Activated naive CD4-positive, alpha-beta T cell treated with anti-CD3 and anti-CD28 coated beads, Interleukin-2, amount 10 ng/mL, durations not matched to agents 7 days and 5 days (primary cell): ENCODE results near the gene UNC5B.
"Not testable (repeated sequence)": the region's sequence is repeated elsewhere in the genome, so short reads cannot be mapped to it uniquely, and the experiment has no call there.

ENCODE experiments used
- CTCF ChIA-PET: fragments of 350-600 bp; sonication (Branson Sonifier 250); formaldehyde crosslinking; loops from one replicate; lab custom pipeline; 2021; ENCODE audit warnings: antibody characterized with exemption; lab: Charles Lee
- DNase-seq: peaks from one replicate; pipeline ENCODE4 v3.0.0-alpha.2; 2020
- H3K27ac Mint-ChIP-seq: one replicate; pipeline ENCODE4 v1.8.0; 2021; ENCODE audit warnings: mild to moderate bottlenecking, moderate library complexity, mixed read lengths
- H3K27me3 Mint-ChIP-seq: one replicate; pipeline ENCODE4 v1.8.0; 2021; ENCODE audit warnings: mild to moderate bottlenecking, mixed read lengths
- H3K36me3 Mint-ChIP-seq: one replicate; pipeline ENCODE4 v1.8.0; 2021; ENCODE audit warnings: mixed read lengths
- H3K4me1 Mint-ChIP-seq: one replicate; pipeline ENCODE4 v1.8.0; 2021; ENCODE audit warnings: mixed read lengths
- H3K4me3 Mint-ChIP-seq: one replicate; pipeline ENCODE4 v1.8.0; 2021; ENCODE audit warnings: mild to moderate bottlenecking, moderate library complexity, mixed read lengths
- H3K9me3 Mint-ChIP-seq: one replicate; pipeline ENCODE4 v1.8.0; 2021; ENCODE audit warnings: mixed read lengths

UNC5B gene

GRCh38 chr10:71293446-71294084 is 81.2 kb downstream of the UNC5B start:
- Mint-ChIP-seq H3K4me3 (no peak overlapping the region), H3K36me3 (no peaks in the 10 kb centered on the region), H3K27ac (no peak overlapping the region), H3K27me3 (peaks cover 7% of the 10 kb centered on the region), H3K9me3 (no peaks in the 10 kb centered on the region), H3K4me1 (no peaks in the 10 kb centered on the region)
- no peak for DNase-seq
- CTCF ChIA-PET, result no interaction called here

DNA sequence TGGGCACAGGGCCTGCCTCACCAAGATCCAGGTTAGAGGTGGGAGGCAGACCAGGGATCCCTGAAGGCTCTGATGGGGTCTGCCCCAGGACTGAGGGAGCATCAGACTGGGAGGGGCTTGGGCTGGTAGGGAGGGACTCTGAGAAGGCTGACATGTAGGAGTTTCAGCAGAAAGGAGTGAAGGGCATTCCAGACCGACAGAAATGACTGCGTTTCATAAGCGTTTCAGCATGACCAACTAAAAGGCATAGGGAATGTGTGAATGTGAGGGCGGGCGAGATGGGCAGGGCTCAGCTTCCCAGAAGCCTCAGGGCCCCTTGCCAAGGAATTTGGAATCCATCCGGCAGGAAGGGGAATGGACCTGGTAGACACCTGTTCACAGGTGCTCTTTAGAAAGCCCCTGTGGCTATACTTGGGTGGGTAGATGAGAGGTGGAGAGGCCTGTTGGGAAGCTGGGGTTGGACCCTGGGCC is 81.8 kb downstream of the UNC5B start:
- H3K36me3 Mint-ChIP-seq, result no peaks in the 10 kb centered on the region
- CTCF ChIA-PET, result no interaction called here
- H3K4me3 Mint-ChIP-seq, result no peak overlapping the region
- no peak overlapping the region for H3K27ac Mint-ChIP-seq
- H3K27me3 Mint-ChIP-seq, result peaks cover 12% of the 10 kb centered on the region
- H3K4me1 Mint-ChIP-seq, result no peaks in the 10 kb centered on the region
- H3K9me3 Mint-ChIP-seq, result no peaks in the 10 kb centered on the region
- no peak for DNase-seq

DNA sequence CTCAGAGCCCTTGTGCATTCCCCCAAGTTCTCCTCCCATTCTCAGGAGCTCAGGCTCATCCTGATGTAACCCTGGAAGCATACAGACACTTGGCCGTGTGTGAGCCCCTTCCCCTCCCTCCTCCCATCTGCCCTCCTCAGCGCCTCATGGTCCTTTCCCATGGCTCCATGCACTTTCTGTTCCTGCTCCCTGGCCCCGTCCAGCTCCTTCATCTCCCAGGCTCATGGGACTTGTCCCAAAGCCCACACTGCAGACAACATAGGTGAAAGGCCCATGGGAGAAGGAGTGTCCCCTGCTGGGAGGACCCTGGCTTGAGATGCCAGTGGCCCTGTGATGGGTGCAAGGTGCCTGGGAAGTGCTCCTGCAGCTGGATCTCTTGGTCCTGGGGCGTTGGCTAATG is 82.5 kb downstream of the UNC5B start:
- Mint-ChIP-seq H3K4me1 (no peaks in the 10 kb centered on the region), H3K27ac (no peak overlapping the region), H3K9me3 (no peaks in the 10 kb centered on the region), H3K4me3 (no peak overlapping the region), H3K27me3 (peaks cover 20% of the 10 kb centered on the region), H3K36me3 (no peaks in the 10 kb centered on the region)
- CTCF ChIA-PET, result interaction anchor here (1.7 kb wide), 1 partner anchor 25 kb away, joined by 4 read pairs; no protein-coding TSS in a partner anchor
- DNase-seq, result no peak

DNA sequence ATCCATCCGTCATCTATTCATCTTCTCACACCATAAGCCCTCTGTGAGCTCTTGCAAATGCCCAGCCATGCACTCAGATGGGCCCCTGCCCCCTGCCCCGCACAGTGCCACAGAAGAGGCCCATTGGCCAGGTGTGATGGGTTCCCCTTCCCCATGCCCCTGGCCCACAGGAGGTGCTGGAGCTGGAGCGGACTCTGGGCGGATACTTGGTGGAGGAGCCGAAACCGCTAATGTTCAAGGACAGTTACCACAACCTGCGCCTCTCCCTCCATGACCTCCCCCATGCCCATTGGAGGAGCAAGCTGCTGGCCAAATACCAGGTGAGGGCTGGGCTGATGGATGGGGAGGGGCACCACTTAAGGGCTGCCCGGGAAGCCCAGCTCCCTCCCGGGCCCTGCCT is 83.3 kb downstream of the UNC5B start:
- DNase-seq, result no peak
- H3K36me3 Mint-ChIP-seq, result no peaks in the 10 kb centered on the region
- peaks cover 27% of the 10 kb centered on the region for H3K27me3 Mint-ChIP-seq
- H3K4me3 Mint-ChIP-seq, result no peak overlapping the region
- H3K27ac Mint-ChIP-seq, result no peak overlapping the region
- H3K9me3 Mint-ChIP-seq, result no peaks in the 10 kb centered on the region
- CTCF ChIA-PET, result interaction anchor here (1.7 kb wide), 1 partner anchor 26 kb away, joined by 4 read pairs; no protein-coding TSS in a partner anchor
- no peaks in the 10 kb centered on the region for H3K4me1 Mint-ChIP-seq

DNA sequence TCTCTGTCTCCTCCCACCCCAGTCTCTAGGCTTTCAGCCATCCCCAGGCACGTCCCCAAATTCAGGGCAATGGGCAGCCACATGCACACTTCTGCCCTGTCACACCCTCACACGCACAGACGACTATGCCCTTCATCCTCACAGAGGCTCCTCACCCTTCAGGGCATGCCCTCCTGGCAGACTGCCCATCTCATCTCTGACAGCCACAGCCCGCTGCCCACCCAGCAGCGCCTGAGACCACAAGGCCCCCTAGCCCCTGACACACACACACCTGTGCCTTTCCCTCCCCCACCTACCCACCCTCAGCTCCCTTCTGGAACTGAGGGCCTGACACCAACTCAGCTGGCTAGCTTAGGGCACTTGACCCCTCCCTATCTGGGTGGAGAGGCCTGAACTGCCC is 83.7 kb downstream of the UNC5B start:
- H3K4me3 Mint-ChIP-seq, result no peak overlapping the region
- H3K36me3 Mint-ChIP-seq, result no peaks in the 10 kb centered on the region
- peaks cover 31% of the 10 kb centered on the region for H3K27me3 Mint-ChIP-seq
- H3K9me3 Mint-ChIP-seq, result no peaks in the 10 kb centered on the region
- H3K4me1 Mint-ChIP-seq, result no peaks in the 10 kb centered on the region
- CTCF ChIA-PET, result interaction anchor here (0.8 to 1.7 kb wide), 2 partner anchors 18 to 26 kb away, joined by 3 to 4 read pairs; no protein-coding TSS in a partner anchor
- H3K27ac Mint-ChIP-seq, result no peak overlapping the region
- DNase-seq, result no peak

GRCh38 chr10:71296811-71297210 is 84.4 kb downstream of the UNC5B start:
- H3K4me1 Mint-ChIP-seq, H3K36me3 Mint-ChIP-seq, H3K9me3 Mint-ChIP-seq, H3K27ac Mint-ChIP-seq, H3K4me3 Mint-ChIP-seq, DNase-seq: not testable (repeated sequence)
- CTCF ChIA-PET, result interaction anchor here (0.8 kb wide), 1 partner anchor 17 kb away, joined by 3 read pairs; no protein-coding TSS in a partner anchor
- H3K27me3 Mint-ChIP-seq, result peaks cover 35% of the 10 kb centered on the region

DNA sequence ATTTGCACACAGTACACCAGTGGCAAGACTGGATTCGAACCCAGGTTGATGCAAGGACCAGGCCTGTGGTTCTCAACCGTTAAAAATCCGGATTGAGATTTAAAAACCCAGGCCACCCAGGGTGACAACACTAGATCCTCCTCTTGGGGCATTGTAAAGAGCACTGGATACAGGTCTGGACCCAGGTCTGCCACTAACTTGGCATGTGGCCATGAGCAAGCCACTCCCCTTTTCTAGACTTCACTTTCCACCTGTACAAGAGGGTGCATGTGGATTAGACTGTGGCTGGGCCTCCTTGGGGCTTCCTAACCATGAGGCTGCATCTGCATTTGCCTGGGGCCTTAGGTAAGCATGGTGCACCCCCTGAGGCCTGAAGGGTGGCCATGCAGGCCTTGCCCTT is 85.0 kb downstream of the UNC5B start:
- Mint-ChIP-seq H3K27me3 (peaks cover 39% of the 10 kb centered on the region), H3K36me3 (no peaks in the 10 kb centered on the region), H3K27ac (no peak overlapping the region), H3K4me3 (no peak overlapping the region), H3K4me1 (no peaks in the 10 kb centered on the region), H3K9me3 (no peaks in the 10 kb centered on the region)
- CTCF ChIA-PET, result interaction anchor here (0.7 kb wide), 1 partner anchor 14 kb away, joined by 3 read pairs; no protein-coding TSS in a partner anchor
- no peak for DNase-seq

GRCh38 chr10:71299071-71299785 is 86.9 kb downstream of the UNC5B start:
- Mint-ChIP-seq H3K27ac (no peak overlapping the region), H3K4me1 (no peaks in the 10 kb centered on the region), H3K4me3 (no peak overlapping the region), H3K27me3 (peaks cover 40% of the 10 kb centered on the region), H3K9me3 (no peaks in the 10 kb centered on the region), H3K36me3 (no peaks in the 10 kb centered on the region)
- DNase-seq, result no peak
- CTCF ChIA-PET, result no interaction called here

DNA sequence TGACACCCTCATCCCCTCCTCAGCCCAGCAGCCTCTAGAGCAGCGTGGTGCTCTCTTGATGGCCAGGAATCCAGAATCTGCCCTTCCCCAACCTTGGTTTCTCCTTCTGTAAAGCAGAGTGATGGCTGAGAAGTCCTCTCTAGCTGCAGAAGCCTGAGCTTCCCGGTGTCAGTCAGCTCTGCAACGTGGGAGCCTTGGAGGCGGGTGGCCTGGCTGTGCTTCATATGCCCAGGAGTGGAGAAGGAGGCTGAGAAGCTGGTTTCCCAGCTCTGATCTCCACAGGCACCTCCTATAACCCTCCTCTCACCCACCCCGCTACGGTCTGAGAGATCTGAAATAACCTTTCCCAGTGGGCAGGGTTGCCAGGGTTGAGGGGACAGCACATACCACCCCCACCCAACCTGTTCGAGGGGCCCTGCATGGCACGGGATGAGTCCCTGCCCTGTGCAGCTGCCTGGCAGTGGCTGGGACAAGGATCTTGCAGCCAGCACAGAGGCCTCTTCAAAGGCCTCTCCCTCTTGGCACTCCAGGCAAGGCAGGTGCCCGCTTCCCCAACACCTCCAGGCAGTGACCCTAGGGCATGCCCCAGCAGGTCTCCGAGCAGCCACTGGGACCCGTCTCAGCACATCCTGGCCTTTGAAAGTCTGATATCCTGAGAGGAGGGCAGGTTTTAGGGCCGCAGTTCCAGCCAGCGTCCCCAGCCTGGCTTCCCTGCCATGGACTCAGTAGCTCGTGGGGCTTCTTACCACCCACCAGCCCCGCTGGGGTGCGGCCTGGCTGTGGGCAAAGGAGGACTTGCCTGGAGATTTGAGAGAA is 88.4 kb downstream of the UNC5B start:
- CTCF ChIA-PET, result interaction anchor here (0.7 to 1.0 kb wide), 2 partner anchors 270 to 362 kb away, joined by 3 read pairs; no protein-coding TSS in a partner anchor
- Mint-ChIP-seq H3K36me3 (no peaks in the 10 kb centered on the region), H3K27ac (no peak overlapping the region), H3K9me3 (no peaks in the 10 kb centered on the region), H3K27me3 (peaks cover 40% of the 10 kb centered on the region), H3K4me1 (no peaks in the 10 kb centered on the region), H3K4me3 (no peak overlapping the region)
- no peak for DNase-seq

GRCh38 chr10:71301371-71301916 is 89.1 kb downstream of the UNC5B start:
- Mint-ChIP-seq H3K4me3 (no peak overlapping the region), H3K36me3 (no peaks in the 10 kb centered on the region), H3K27ac (no peak overlapping the region), H3K9me3 (no peaks in the 10 kb centered on the region), H3K27me3 (peaks cover 40% of the 10 kb centered on the region), H3K4me1 (no peaks in the 10 kb centered on the region)
- CTCF ChIA-PET, result interaction anchor here (0.6 to 1.0 kb wide), 3 partner anchors 151 to 361 kb away, joined by 3 read pairs; no protein-coding TSS in a partner anchor
- DNase-seq, result no peak

GRCh38 chr10:71302451-71302850 is 90.1 kb downstream of the UNC5B start:
- Mint-ChIP-seq H3K27me3 (peaks cover 43% of the 10 kb centered on the region), H3K27ac (no peak overlapping the region), H3K4me1 (no peaks in the 10 kb centered on the region), H3K36me3 (no peaks in the 10 kb centered on the region), H3K4me3 (no peak overlapping the region), H3K9me3 (no peaks in the 10 kb centered on the region)
- CTCF ChIA-PET, result interaction anchor here (1.1 kb wide), 1 partner anchor 287 kb away, joined by 3 read pairs; no protein-coding TSS in a partner anchor
- DNase-seq, result no peak

DNA sequence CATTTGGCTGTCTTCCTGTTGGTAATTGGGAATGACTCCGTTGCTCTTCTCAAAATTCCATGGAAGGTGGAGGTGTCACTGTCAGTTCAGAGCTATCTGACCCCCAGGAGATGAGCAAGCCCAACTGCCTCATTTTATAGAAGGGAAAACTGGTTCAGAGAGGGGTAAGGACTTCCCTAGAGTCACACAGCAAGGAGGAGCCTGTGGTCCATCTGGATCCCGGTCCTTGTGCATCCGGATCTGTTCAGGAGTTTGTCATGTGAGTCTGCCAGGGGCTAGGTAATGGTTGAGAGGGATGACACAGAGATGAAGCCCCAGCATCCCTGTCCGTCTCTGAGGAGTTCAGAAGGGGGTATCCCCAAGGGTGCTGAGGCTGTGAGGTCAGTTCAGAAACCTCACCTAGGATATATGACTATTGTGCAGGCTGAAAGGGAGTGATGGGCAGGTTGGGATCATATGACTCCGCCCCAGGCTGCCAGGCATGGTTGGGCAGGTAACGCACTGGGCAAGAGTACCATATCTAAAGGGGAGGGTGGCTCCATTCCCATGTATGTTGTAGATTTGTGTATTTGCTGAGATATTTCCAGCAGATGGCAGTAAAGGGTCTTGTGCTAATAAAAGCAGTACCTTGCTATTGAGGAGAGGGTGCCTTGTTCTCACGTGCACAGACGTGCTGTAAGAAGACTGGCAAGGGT is 90.7 kb downstream of the UNC5B start:
- Mint-ChIP-seq H3K4me3 (no peak overlapping the region), H3K36me3 (no peaks in the 10 kb centered on the region), H3K9me3 (no peaks in the 10 kb centered on the region), H3K27ac (no peak overlapping the region), H3K27me3 (peaks cover 38% of the 10 kb centered on the region), H3K4me1 (no peaks in the 10 kb centered on the region)
- CTCF ChIA-PET, result interaction anchor here (1.1 kb wide), 1 partner anchor 286 kb away, joined by 3 read pairs; no protein-coding TSS in a partner anchor
- no peak for DNase-seq

- H3K4me1 Mint-ChIP-seq, result no peaks in the 10 kb centered on the region
- peaks cover 38% of the 10 kb centered on the region for H3K27me3 Mint-ChIP-seq
- H3K9me3 Mint-ChIP-seq, result no peaks in the 10 kb centered on the region
- H3K4me3 Mint-ChIP-seq, result no peak overlapping the region
- no peak for DNase-seq
- H3K36me3 Mint-ChIP-seq, result no peaks in the 10 kb centered on the region
- no peak overlapping the region for H3K27ac Mint-ChIP-seq
- CTCF ChIA-PET, result no interaction called here
Measured at GRCh38 chr10:71303569-71303907, 91.2 kb downstream of the UNC5B start.
